ENCODE data around the gene EMILIN3.

EMILIN3 gene, protein sequence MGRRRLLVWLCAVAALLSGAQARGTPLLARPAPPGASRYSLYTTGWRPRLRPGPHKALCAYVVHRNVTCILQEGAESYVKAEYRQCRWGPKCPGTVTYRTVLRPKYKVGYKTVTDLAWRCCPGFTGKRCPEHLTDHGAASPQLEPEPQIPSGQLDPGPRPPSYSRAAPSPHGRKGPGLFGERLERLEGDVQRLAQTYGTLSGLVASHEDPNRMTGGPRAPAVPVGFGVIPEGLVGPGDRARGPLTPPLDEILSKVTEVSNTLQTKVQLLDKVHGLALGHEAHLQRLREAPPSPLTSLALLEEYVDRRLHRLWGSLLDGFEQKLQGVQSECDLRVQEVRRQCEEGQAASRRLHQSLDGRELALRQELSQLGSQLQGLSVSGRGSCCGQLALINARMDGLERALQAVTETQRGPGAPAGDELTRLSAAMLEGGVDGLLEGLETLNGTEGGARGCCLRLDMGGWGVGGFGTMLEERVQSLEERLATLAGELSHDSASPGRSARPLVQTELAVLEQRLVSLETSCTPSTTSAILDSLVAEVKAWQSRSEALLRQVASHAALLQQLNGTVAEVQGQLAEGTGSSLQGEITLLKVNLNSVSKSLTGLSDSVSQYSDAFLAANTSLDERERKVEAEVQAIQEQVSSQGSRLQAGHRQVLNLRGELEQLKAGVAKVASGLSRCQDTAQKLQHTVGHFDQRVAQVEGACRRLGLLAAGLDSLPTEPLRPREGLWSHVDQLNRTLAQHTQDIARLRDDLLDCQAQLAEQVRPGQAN

DNA sequence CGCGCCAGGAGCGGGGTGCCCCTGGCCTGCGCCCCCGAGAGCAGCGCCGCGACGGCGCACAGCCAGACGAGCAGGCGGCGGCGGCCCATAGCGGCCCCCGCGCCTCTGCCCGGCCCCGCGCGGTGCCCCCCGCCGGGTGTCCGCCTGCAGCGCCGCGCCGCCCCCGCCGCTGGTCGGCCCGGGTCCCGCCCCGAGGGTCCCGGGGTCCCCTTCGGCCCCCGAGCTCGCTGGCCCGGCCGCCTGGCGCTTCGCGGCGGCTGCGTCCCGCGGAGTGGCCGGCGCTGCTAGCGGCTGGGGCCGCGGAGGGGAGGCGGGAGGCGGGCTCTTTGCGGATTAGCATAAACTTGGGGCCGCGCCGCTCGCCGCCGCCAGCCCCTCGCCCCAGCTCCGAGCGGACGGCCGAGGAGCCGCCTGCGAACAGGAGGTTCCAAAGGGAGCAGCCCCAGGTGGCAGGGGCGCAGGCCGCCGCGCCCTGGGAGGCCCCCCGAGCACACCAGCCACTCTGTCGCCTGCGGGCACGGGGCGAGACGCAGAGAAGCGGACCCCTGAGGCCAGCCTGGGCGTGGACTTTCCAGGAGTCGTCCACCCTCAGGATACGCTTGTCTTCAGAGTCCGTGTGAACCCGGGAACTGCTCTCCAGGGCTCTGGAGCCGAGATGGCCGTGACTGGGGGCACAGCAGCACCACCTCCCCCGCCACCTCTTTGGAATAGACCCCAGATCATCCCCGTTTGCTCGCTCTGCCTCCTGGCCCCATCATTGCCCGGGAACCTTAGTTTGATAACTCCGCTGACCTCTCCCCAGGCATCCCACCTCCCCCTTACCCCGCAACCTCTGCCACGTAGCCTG, at the start of gene EMILIN3:
Gene EMILIN3 (minus strand): TSS at position 273 of the 847 bp plus-strand sequence. CDS start 184 bp downstream, at position 89.
- Histone ChIP-seq H3K9me3 (ENCODE audit: control insufficient read depth in 5 of 5, low read length in 5 of 5) (peaks cover 3 to 8% (median 7%) of the 10 kb centered on the region in 5 donors), H3K4me3 (ENCODE audit: low read depth in 1 of 5, low read length in 5 of 5) (peak within 1 kb of the TSS in 4 of 5 donors; percentile 17 to 35 (median 25)), H3K4me1 (ENCODE audit: control insufficient read depth in 5 of 5, insufficient read depth in 5 of 5, low read length in 5 of 5) (peaks cover 0 to 12% (median 7%) of the 10 kb centered on the region in 5 donors), H3K9ac (ENCODE audit: low read length in 5 of 5) (no peak within 1 kb of the TSS), H3K36me3 (ENCODE audit: control insufficient read depth in 5 of 5, insufficient read depth in 5 of 5, low read length in 5 of 5) (no peaks in the 10 kb centered on the region), H3K27ac (ENCODE audit: low read depth, low read length) (no peak within 1 kb of the TSS), H3K27me3 (ENCODE audit: control insufficient read depth in 5 of 5, insufficient read depth in 4 of 5, low read length in 5 of 5) (peaks cover 25 to 44% (median 36%) of the 10 kb centered on the region in 5 donors)

DNA sequence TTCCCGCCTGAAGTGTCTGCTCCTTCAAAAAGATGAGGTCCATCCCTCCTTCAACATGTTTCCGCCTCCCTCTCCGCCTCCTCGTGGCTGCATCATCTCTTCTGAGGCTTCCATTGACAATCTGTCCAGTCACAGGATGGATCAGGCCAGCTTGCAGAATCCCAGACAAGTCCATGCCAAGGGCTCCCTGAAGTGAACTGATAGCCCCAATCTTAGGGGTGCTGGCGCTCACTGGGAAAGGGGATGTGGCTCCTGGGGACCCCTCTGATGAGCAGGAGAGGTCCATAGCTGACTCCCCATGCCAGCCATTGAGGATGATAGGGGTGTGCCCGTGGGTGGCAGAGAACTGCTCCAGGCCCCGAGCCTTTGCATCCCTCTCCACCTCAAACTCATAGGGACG, 48.6 kb upstream of the EMILIN3 start:
- H3K27ac ChIP-seq (ENCODE audit: low read depth, low read length): no peak overlapping the region
- H3K27me3 ChIP-seq (ENCODE audit: control insufficient read depth in 5 of 5, insufficient read depth in 4 of 5, low read length in 5 of 5): no peaks in the 10 kb centered on the region
- no peaks in the 10 kb centered on the region for H3K9me3 ChIP-seq (ENCODE audit: control insufficient read depth in 5 of 5, low read length in 5 of 5)
- H3K36me3 ChIP-seq (ENCODE audit: control insufficient read depth in 5 of 5, insufficient read depth in 5 of 5, low read length in 5 of 5): peaks cover 38 to 88% (median 69%) of the 10 kb centered on the region in 5 donors
- peak overlapping the region in 1 of 5 donors; percentile 22 for H3K9ac ChIP-seq (ENCODE audit: low read length in 5 of 5)
- peaks cover 0 to 9% (median 0%) of the 10 kb centered on the region in 5 donors for H3K4me1 ChIP-seq (ENCODE audit: control insufficient read depth in 5 of 5, insufficient read depth in 5 of 5, low read length in 5 of 5)
- no peak overlapping the region for H3K4me3 ChIP-seq (ENCODE audit: low read depth in 1 of 5, low read length in 5 of 5)

DNA sequence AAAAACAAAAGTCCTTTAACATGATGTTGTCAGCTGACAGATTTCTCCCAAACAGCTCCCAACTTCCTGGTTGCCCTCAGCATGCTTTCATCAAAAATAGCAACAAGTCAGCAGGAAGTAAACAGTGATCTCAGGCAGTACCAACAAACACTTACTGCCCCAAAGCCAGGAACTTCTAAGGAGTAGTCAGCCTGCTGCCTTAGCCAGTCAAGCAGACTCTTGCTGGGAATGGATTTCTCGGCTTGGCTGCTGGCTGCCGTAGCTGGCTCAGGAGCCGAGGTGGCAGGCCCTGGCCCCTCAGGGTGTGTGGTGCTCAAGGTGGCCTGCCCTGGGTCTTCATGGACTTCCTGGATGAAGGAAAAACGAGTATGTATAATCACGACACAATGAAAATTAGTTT, 46.6 kb upstream of the EMILIN3 start:
- Histone ChIP-seq H3K36me3 (ENCODE audit: control insufficient read depth in 5 of 5, insufficient read depth in 5 of 5, low read length in 5 of 5) (peaks cover 38 to 92% (median 80%) of the 10 kb centered on the region in 5 donors), H3K9me3 (ENCODE audit: control insufficient read depth in 5 of 5, low read length in 5 of 5) (no peaks in the 10 kb centered on the region), H3K27ac (ENCODE audit: low read depth, low read length) (no peak overlapping the region), H3K9ac (ENCODE audit: low read length in 5 of 5) (no peak overlapping the region), H3K4me1 (ENCODE audit: control insufficient read depth in 5 of 5, insufficient read depth in 5 of 5, low read length in 5 of 5) (peaks cover 0 to 22% (median 6%) of the 10 kb centered on the region in 5 donors), H3K4me3 (ENCODE audit: low read depth in 1 of 5, low read length in 5 of 5) (no peak overlapping the region), H3K27me3 (ENCODE audit: control insufficient read depth in 5 of 5, insufficient read depth in 4 of 5, low read length in 5 of 5) (no peaks in the 10 kb centered on the region)

DNA sequence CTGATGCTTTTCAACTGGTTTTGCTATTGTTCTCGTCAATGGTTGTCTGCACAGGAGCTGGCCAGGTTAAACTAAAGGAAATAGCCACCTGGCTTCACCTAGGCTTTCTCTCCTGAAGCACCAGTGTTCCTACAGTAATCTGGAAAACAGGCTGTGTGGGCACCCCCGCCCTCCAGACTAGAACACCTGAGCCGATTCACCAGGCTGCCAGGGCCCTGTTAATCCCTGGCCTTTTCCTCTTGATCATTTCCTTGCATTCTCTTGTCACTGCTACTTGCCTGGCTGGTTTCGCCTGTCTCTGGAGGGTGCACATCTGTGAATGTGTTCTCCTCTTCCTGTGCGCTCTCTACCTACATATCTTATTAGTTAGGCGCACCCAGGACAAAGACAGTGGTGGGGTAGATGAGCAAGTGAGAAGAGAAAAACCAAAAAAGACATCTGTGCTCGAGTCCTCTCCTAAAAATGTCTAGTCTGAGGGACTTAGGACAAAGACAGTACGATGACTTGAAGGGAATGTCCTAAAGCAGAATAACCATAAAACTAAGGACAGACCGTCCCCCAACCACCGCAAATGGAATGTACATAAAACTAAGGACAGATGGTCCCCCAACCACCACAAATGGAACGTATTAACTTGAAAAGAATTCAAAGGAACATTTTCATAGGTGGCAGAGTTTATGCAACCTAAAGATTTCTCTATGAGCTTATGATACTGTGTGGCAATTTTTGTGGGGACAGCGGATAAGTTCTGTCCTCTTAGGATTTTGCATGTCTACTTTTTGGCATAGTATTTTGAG, 45.9 kb upstream of the EMILIN3 start:
- Histone ChIP-seq H3K9me3 (ENCODE audit: control insufficient read depth in 5 of 5, low read length in 5 of 5) (no peaks in the 10 kb centered on the region), H3K4me1 (ENCODE audit: control insufficient read depth in 5 of 5, insufficient read depth in 5 of 5, low read length in 5 of 5) (peaks cover 0 to 24% (median 6%) of the 10 kb centered on the region in 5 donors), H3K9ac (ENCODE audit: low read length in 5 of 5) (no peak overlapping the region), H3K27me3 (ENCODE audit: control insufficient read depth in 5 of 5, insufficient read depth in 4 of 5, low read length in 5 of 5) (no peaks in the 10 kb centered on the region), H3K27ac (ENCODE audit: low read depth, low read length) (no peak overlapping the region), H3K36me3 (ENCODE audit: control insufficient read depth in 5 of 5, insufficient read depth in 5 of 5, low read length in 5 of 5) (peaks cover 32 to 90% (median 80%) of the 10 kb centered on the region in 5 donors), H3K4me3 (ENCODE audit: low read depth in 1 of 5, low read length in 5 of 5) (no peak overlapping the region)

DNA sequence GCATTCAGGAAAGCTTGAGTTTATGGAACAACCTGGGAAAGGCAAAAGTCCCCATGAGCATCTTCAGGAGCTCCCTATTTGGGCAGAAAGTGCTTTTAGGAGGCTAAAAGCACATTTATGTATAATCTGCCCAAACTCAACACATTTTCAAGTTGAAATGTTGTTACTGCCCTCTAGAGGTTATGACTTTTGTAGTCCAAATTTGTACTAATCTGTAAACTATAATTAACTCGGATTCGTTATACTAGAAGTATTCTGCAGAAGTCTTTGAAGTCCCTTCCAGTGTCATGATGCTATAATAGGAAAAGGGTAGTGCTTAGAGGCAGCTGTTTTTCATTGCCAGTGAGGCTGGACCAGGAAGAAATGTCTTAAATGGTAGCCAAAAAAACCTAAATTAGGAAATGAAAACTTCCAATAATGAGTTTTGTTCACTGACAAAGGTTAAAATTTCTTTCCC, 44.8 kb upstream of the EMILIN3 start:
- peaks cover 0 to 32% (median 12%) of the 10 kb centered on the region in 5 donors for H3K4me1 ChIP-seq (ENCODE audit: control insufficient read depth in 5 of 5, insufficient read depth in 5 of 5, low read length in 5 of 5)
- H3K9ac ChIP-seq (ENCODE audit: low read length in 5 of 5): peak overlapping the region in 1 of 5 donors; percentile 63
- no peaks in the 10 kb centered on the region for H3K9me3 ChIP-seq (ENCODE audit: control insufficient read depth in 5 of 5, low read length in 5 of 5)
- no peak overlapping the region for H3K4me3 ChIP-seq (ENCODE audit: low read depth in 1 of 5, low read length in 5 of 5)
- H3K27me3 ChIP-seq (ENCODE audit: control insufficient read depth in 5 of 5, insufficient read depth in 4 of 5, low read length in 5 of 5): no peaks in the 10 kb centered on the region
- H3K27ac ChIP-seq (ENCODE audit: low read depth, low read length): no peak overlapping the region
- H3K36me3 ChIP-seq (ENCODE audit: control insufficient read depth in 5 of 5, insufficient read depth in 5 of 5, low read length in 5 of 5): peaks cover 27 to 90% (median 86%) of the 10 kb centered on the region in 5 donors

DNA sequence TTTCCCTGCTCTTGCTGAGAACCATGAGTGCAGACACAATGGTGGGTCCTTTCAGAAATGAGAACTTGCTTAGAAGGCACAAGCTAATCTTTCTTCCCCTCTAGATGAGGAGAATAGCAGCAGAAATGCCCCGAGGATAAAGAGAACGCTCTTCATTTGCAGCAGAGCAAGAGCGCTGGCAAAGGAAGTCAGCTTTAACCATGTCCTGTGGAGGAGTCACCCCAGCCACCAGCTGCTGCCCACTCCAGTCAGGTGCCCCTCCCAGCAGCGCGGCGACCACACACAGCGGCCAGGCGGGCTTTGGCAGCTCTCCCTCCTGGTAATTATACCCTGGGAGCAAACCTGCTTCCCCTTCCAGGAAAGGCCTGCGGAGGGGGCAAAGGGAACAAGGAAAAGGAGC, 42.4 kb upstream of the EMILIN3 start:
- H3K27me3 ChIP-seq (ENCODE audit: control insufficient read depth in 5 of 5, insufficient read depth in 4 of 5, low read length in 5 of 5): no peaks in the 10 kb centered on the region
- H3K4me3 ChIP-seq (ENCODE audit: low read depth in 1 of 5, low read length in 5 of 5): no peak overlapping the region
- H3K36me3 ChIP-seq (ENCODE audit: control insufficient read depth in 5 of 5, insufficient read depth in 5 of 5, low read length in 5 of 5): peaks cover 20 to 86% (median 82%) of the 10 kb centered on the region in 5 donors
- H3K4me1 ChIP-seq (ENCODE audit: control insufficient read depth in 5 of 5, insufficient read depth in 5 of 5, low read length in 5 of 5): peaks cover 0 to 38% (median 15%) of the 10 kb centered on the region in 5 donors
- H3K9me3 ChIP-seq (ENCODE audit: control insufficient read depth in 5 of 5, low read length in 5 of 5): no peaks in the 10 kb centered on the region
- H3K9ac ChIP-seq (ENCODE audit: low read length in 5 of 5): peak overlapping the region in 1 of 5 donors; percentile 4
- H3K27ac ChIP-seq (ENCODE audit: low read depth, low read length): no peak overlapping the region

DNA sequence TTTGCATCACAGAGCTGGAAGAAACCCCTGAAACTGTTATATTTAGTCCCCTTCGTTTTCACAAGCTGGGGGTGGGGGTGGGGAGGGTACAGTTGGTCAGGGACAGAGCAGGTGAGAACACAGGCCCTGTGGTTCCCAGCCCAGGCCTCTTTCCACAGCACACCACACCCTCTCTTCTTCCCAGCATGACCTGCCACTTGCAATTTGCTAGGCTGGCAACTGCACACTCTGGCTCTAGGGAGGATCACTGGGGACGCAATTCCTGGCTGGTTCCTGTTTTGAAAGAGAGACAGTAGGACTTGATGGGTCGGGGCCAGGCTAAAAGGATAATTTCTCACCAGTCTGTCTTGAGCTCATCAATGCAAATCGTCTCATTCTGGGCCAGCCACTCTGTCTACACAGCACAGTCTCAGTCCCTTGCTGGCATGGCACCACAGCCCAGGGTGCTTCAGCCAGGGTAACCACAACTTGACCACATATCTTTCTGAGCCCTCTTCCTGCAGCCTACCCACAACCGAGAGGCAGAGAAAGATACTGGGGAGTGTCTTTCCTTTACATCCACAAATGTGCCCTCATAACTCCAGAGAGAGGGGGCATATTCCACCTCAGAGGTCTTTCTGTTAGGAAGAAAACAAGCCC, 41.7 kb upstream of the EMILIN3 start:
- Histone ChIP-seq H3K36me3 (ENCODE audit: control insufficient read depth in 5 of 5, insufficient read depth in 5 of 5, low read length in 5 of 5) (peaks cover 19 to 84% (median 81%) of the 10 kb centered on the region in 5 donors), H3K4me3 (ENCODE audit: low read depth in 1 of 5, low read length in 5 of 5) (no peak overlapping the region), H3K27ac (ENCODE audit: low read depth, low read length) (no peak overlapping the region), H3K9me3 (ENCODE audit: control insufficient read depth in 5 of 5, low read length in 5 of 5) (no peaks in the 10 kb centered on the region), H3K4me1 (ENCODE audit: control insufficient read depth in 5 of 5, insufficient read depth in 5 of 5, low read length in 5 of 5) (peaks cover 0 to 38% (median 15%) of the 10 kb centered on the region in 5 donors), H3K27me3 (ENCODE audit: control insufficient read depth in 5 of 5, insufficient read depth in 4 of 5, low read length in 5 of 5) (no peaks in the 10 kb centered on the region), H3K9ac (ENCODE audit: low read length in 5 of 5) (no peak overlapping the region)

DNA sequence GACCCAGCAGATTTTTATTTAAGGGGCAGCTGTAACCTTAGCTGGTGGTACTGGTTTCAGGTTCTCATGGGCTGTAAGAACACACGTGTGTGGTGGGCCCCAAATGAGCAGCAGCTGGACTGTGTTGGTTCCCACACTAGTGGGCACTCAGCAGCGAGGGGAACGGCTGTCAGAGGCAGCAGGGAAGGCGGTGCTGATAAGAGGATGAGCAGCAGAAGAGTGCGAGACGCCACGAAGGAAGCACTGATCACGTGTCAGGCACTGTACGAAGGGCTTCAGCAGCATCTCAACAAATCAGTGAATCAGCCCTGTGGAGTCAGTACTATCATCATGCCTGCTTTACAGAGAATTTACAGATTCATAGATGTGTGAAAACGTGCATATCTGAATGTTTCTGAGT, 41.0 kb upstream of the EMILIN3 start:
- no peaks in the 10 kb centered on the region for H3K27me3 ChIP-seq (ENCODE audit: control insufficient read depth in 5 of 5, insufficient read depth in 4 of 5, low read length in 5 of 5)
- no peak overlapping the region for H3K4me3 ChIP-seq (ENCODE audit: low read depth in 1 of 5, low read length in 5 of 5)
- peaks cover 13 to 79% (median 74%) of the 10 kb centered on the region in 5 donors for H3K36me3 ChIP-seq (ENCODE audit: control insufficient read depth in 5 of 5, insufficient read depth in 5 of 5, low read length in 5 of 5)
- peaks cover 0 to 38% (median 15%) of the 10 kb centered on the region in 5 donors for H3K4me1 ChIP-seq (ENCODE audit: control insufficient read depth in 5 of 5, insufficient read depth in 5 of 5, low read length in 5 of 5)
- no peak overlapping the region for H3K9ac ChIP-seq (ENCODE audit: low read length in 5 of 5)
- no peaks in the 10 kb centered on the region for H3K9me3 ChIP-seq (ENCODE audit: control insufficient read depth in 5 of 5, low read length in 5 of 5)
- H3K27ac ChIP-seq (ENCODE audit: low read depth, low read length): no peak overlapping the region

All from subcutaneous abdominal adipose tissue (tissue), 5 donors.